M059J (cell line): ENCODE measurements around the gene BPIFB6. TPM values are rescaled to one million over a fixed set of nuclear protein-coding genes. Genes with fewer than 3 reads are reported as not detected.

Experiments used
- DNase-seq: peaks from one replicate; pipeline ENCODE4 v3.0.0-alpha.2; 2012; ENCODE audit warnings: low read depth
- total RNA-seq: library from RNA; depleted of rRNA; stranded (reverse); fragments of >200 nt; shearing (Covaris generic); gene quantifications from 2 replicates; pipeline ENCODE4 v1.2.3, GENCODE V29; 2014

BPIFB6 gene
- total RNA-seq, 1 experiment from 2014 or later, result not detected

DNA sequence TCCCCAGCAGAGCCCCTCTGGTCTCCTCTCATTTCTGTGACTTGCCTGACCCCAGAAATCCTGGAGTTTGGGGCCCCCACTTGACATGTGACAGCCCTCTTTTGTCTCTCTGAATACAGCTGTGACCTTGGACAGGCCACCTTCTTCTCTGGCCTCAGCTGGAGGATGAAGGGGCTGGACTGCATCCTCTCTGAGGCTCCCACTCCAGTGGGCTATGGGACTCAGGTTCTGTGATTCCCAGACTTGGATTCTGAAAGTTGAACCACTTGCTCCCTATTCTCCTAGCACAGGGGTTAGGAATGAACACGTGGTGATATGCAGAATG lies 31.3 kb downstream of the BPIFB6 start:
- DNase-seq, result no peak

DNA sequence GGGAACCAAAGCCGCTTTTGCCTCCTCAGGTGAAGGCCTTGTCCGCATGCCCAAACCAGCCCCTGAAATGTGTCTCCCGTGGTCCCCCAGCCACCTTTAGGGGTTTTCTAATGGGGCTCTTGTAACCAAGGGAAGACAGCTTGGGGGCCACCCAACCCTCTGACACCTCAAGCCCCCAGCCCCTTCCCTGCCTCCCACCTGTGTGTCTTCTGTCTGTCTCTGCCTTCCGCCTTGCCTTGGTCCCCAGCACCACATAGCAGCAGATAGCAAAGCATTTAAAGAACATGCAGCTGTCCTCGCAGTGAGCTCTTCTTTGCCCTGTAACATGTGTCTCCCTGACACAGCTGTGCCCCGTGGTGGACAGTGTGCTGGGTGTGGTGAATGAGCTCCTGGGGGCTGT lies 31.8 kb downstream of the BPIFB6 start:
- DNase-seq, result no peak

DNA sequence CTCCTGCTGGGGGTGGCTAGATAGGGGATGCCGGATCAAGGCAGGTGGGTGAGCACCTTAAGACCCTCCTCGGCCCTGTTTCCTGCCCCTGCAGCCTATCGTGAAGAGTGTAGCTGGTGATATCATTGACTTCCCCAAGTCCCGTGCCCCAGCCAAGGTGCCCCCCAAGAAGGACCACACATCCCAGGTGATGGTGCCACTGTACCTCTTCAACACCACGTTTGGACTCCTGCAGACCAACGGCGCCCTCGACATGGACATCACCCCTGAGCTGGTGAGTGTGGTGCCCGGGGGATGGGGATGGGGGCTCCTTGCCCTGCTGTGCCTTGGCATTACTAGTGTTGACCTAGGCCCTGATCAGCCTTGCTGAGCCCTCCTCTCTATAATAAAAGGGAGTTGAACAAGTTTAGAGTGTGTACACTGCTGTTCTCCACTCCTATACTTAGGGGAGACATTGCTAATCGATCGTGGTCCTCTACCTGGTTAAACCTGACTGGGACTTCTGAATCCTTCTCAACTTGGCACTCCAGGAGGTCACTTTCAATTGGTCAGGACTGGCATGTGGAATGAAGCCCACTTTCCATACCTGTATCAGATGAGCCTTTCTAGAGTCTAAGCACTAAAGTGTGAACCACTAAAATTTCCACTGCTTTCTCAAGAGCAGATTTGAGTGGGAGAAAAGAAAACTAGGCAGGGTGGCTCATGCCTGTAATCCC lies 33.3 kb downstream of the BPIFB6 start:
- no peak for DNase-seq

DNA sequence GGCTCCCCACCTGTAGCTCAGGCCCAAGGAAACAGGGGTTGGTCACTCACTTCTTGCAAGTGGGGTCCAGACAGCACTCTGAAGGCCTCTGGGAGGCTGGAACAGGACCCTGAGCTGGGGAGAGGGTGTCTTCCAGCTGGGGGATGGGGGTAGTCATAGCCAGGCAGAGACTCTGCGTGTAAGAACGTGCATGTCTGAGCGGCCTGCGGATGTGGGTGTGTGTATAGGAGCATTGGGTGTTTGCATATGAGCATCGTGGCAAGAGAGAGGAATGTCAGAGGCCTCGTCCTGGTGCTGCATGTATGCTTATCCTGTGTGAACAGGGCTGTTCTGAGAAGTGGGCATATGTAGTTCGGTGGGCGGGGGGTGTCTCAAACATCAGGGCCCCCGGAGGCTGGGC lies 34.3 kb downstream of the BPIFB6 start:
- no peak for DNase-seq

DNA sequence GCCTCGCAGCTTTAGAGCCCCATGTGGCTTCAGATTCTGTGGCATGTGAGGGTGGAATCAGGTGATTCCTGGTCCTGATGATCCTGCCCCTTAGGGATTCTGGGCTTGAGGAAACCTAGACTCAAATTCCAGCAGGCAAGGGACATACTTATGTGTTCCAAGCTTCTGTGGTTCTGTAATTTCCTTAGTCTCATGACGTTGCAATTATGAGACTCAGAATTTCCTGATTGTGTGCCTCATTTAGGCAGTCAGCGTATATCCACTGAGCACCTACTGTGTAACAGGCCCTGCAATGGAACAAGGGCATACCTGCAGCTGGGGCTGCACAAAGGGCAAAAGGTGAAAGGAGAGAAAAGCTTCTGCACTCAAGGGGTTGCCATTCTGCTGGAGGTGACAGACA lies 36.4 kb downstream of the BPIFB6 start:
- DNase-seq, result no peak

DNA sequence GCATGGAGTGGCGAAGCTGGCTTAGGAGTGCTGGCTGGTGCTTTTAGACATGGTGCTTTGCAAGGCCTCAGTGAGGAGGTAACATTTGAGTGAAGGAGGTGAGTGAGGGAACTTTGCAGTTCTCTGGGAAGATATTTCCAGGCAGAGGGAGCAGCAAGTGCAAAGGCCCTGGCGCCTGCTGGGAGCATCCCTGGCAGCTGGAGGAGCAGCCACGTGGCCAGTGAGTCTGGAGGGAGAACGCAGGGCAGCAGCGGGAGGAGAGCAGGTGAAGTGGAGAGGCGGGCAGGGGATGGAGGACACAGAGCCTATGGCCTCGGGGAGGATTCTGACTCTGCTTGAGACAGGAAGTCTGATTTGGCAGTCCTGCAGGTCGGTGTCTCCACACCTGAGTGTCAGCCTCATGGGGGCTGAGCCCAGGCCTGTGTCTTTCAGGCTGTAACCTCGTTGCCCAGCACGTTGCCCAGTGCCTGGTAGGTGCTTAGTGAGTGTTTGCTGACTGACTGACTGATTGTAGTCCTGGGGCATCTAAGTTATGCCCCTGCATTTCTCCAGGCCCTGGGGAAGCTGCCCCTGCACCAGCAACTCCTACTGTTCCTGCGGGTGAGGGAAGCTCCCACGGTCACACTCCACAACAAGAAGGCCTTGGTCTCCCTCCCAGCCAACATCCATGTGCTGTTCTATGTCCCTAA lies 36.9 kb downstream of the BPIFB6 start:
- no peak for DNase-seq

DNA sequence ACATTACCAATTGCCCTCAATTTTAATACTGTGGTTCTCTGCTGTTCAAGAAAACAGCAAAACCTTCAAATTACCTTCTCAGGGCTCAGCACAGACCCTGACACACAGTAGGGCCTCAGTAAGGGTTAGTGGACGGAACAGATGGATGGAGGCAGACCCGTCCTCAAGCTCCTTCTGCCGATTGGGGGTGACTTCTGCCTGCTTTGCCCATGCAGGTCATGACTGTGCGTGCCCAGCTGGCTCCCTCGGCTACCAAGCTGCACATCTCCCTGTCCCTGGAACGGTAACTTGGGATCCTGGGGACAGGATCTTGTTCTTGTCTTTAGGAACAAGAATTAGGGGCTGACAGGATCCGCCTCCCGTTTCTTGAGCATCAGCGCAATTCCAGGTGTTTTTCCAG lies 38.2 kb downstream of the BPIFB6 start:
- no peak for DNase-seq

DNA sequence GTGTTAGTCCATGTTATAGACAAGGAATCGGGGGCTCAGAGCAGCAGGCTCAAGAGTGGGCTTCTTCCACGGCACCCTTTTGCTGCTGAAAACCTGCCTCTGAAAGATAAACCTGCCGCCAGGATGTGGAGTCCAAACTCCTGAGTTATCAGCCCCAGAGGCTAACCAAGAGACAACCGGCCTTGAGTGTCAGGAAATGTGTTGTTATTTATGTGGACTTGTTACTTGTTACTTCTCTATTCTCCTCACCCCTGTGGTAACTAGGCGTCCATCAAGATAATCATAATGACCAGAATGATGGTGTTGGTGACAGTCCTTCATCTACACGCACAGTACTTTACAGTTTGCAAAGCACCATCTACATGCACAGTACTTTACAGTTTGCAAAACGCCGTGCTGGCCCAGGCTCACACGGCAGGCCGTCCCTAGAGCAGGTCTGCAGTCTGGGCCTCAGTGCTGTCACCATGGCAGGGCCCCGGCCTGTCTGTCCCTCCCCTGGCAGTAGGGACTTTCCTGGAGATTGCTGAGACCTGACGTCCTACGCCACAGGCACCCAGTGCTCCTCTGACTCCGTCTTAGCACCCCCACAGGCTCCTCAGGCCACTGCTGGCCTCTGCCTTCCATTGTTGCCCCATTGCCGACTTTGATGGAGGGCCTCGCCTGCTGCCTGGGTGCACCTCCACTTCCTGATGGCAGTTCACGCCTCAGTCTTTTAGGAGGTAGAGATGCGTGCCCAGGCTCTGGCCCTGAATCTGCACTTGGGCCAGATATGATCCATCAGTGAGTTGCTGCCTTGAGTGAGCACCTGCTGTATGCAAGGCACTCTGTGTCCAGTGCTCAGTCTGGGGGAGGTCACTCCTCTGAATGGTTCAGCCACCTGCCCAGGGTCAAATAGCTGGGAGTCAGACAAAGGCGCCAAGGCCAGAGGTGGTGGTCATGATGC lies 38.9 kb downstream of the BPIFB6 start:
- no peak for DNase-seq

DNA sequence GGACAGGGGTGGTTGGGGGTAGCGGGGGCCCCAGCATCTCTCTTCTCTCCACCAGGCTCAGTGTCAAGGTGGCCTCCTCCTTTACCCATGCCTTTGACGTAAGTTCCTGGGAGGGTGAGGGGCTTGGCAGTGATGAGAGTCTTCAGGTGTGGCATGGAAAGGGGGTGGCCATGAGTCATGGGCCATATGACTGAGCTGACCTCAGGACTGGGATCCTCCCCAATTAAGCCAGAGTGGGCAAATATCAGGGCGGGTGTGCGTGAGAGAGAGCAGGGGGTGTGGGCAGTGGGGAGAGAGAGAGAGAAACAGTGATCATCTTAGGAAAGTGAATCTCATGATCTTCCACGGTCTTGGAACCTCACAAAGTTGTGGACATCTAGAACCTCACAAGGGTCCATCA lies 39.8 kb downstream of the BPIFB6 start:
- DNase-seq, result no peak

DNA sequence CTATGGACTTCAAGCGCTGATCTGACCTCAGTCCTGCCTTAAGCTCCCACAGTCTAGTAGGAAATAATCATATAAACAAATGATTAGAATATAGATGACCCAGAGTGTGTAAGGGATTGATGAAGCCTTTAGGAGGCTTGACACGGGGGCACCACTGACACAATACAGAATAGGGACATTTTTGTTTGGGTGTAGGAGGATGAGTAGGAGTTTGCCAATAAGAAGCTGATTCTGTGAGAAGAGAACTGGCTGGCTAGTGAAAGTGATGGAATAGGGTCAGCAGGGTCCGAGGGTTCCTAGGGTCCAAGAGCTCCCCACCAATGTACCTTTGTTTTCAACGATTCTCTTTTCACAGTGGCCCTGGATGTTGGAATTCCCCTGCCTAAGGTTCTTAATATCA lies 40.9 kb downstream of the BPIFB6 start:
- no peak for DNase-seq

DNA sequence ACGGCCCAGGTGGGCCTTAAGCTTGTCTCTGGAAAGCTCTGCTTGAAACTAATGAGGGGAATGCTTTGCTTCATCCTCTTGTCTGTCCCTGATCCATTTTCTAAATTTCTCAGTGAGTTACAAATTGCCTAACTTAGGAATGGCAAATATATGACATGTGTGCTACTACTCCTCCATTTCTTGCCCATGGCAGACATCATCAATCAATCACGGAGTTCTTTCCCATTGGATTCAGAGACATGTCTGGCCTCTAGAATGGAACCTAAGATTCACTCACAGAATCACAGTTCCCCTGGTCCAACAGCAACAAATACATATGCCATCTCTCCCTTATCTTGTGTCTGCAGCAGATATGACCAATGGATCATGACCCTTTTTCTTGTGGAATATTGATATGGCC lies 41.4 kb downstream of the BPIFB6 start:
- DNase-seq, result no peak

DNA sequence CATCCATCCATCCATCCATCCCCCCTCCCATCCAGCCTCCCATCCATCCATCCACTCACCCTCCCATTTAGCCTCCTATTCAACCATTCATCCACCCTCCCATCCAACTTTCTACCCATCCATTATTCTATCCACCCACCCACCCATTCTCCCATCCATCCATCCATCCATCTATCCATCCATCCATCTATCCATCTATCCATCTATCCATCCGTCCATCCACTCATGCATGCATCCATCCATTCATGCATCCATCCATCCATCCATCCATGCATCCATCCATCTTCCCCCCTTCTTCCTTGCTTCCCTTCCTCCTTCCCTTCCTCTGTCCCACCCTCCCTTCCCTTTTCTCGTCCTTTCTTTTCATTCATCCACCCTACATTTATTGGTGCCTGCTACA lies 43.2 kb downstream of the BPIFB6 start:
- DNase-seq, result no peak

DNA sequence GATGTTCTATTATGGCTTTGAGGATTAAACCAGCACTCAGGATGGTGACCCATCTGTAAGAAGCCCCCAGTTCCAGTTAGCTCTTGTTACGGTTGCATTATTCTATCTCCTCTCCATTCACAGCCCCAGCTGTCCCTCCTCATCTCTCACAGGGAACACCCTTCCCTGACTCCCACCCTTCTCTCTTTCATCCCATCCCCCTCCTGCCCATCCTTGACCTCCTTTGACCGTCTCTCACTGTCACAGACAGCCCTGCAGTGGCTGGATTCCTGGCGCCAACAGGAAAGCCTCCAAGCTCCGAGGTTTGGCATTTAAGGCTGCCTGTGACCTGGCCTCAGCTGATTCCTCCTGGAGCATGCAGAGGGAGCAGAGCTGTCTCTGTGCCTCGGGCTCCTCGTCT lies 43.8 kb downstream of the BPIFB6 start:
- DNase-seq, result no peak

DNA sequence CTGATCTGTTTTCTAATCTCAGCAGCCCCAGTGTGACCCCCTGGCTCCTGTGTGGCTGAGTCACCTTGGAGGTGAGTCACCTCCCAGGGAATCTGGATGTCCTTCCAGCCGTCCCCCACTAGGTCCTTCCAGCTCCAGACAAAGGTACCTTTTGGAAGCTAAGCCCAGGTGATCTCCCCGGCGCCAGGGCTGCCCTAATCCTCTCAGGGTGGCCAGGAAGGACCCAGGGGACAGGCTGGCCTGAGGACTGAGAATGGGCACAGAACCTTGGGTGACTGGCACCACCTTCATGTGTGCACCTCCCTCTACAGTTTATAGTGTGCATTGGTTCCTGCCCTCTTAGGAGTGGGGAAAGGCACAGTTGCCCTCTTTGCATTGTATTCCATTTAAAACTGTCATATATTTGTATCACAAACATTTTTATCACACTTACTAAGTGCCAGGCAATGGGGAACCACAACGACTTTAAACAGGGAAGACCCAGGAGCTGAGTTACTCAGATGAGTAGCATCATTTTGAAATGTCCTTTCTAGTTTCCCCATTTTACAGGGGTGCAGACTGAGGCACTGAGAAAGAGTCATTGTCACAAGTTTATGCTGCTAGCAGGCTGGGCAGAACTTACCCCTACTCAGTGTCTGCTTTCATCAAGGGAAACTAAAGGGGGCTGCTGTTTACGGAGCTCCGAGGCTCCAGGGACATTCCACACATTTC lies 45.4 kb downstream of the BPIFB6 start:
- peak; percentile 60 for DNase-seq

DNA sequence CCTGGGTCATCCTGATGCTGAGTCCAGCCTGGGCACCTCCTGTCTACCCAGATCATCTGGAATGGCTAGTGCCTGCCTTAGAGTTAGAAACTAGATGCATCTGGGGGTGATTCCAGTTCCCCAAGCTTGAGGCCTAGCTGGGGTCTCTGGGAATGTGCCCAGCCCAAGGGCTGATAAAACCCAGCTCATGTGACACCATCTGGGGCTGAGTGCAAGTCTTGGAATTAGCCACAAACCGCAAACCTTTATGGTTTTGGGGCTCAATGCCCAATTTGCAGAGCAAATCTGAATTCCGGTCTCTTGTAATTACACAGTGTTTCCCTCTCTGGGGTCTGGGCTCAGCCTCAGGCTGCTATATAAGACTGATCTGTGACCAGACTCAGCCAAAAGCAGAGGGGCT lies 47.8 kb downstream of the BPIFB6 start, which contains the start of gene BPIFB4:
Gene BPIFB4 (plus strand): TSS at position 385 of the 400 bp plus-strand sequence. CDS start 1,884 bp downstream, outside the sequence.
- peak; percentile 87 for DNase-seq

DNA sequence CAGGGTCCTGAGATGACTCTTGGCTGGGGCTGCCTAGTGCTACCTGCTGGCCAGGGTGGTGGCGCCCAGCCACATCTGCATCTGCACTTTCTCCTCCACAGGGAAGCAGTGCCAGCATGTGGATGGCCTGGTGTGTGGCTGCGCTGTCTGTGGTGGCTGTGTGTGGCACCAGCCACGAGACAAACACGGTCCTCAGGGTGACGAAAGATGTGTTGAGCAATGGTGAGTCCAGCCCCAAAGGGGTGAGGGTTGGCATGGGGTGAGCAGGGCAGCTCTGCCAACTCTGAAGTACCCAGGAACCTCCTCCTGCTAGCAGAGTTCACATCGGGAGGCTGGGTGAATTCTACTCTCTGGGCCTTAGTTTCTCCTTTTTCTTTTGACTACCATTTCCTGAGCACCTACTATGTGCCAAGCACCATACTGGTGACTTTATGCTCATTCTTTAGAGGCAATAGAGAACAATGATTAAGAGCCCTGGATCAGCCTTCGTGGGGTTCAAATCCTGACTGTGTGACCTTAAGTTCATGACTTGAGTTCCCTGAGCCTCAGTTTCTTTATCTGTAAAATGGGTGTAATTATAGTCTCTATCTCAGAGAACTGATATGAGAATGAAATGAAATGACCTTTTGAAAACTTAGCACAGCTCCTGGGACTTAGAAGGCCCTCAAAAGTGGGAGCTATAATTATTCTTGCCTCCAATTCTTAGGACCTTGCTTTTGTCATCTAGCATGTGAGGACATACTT lies 50.1 kb downstream of the BPIFB6 start:
- DNase-seq, result no peak

DNA sequence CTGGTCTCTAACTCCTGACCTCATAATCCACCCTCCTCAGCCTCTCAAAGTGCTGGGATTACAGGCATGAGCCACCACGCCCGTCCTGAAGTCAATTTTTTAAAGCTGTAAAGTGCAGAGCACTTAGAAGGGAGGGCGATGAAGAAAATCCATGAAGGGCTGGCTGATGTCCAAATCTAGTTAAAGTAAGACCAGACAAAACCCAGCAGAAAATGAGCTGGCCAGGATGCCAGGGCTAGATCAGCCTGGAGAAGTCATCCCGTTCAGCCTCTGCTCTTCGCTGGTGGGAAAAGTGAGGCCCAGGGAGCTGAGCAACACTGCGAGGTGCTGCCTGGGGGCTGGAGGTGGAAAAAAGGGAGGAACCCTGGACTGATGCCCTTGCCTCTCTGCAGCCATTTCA lies 51.1 kb downstream of the BPIFB6 start:
- DNase-seq, result peak; percentile 23

DNA sequence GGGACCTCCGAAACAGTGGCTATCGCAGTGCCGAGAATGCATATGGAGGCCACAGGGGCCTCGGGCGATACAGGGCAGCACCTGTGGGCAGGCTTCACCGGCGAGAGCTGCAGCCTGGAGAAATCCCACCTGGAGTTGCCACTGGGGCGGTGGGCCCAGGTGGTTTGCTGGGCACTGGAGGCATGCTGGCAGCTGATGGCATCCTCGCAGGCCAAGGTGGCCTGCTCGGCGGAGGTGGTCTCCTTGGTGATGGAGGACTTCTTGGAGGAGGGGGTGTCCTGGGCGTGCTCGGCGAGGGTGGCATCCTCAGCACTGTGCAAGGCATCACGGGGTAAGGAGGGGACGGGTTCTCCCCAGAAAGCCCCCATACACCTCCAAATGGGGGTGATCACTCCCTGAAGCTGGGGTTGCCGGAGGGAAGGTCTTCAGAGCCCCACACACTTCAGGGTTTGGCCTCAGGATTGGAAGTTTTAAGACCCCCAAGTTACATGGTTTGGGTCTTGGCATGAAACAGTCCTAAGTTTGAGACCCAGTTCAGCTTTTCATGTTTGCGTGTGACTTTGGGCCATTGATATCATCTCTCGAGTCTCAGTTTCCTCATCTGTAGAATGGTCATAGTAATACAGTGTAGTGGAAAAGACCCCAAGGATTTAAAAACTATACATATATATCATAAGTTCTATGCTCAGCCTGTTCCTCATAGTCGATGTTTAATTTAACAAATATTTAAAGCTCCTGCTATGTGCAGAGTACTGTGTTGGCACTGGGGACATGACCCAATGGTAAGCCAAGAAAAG lies 52.3 kb downstream of the BPIFB6 start:
- DNase-seq, result no peak

DNA sequence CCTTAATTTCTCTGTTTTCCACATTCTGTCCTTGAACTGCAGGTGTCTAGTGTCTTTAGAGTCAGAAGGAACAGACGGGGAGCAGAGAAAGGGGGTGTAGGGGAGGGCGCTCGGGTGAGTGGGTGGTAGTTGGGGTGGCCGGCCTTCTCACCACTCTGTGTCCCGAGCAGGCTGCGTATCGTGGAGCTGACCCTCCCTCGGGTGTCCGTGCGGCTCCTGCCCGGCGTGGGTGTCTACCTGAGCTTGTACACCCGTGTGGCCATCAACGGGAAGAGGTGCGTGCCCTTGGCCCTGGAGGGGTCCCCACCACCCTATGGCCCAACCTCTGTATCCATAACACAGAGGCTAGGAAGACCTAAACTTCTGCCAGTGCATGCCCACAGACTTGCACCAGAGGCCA lies 53.3 kb downstream of the BPIFB6 start:
- no peak for DNase-seq

DNA sequence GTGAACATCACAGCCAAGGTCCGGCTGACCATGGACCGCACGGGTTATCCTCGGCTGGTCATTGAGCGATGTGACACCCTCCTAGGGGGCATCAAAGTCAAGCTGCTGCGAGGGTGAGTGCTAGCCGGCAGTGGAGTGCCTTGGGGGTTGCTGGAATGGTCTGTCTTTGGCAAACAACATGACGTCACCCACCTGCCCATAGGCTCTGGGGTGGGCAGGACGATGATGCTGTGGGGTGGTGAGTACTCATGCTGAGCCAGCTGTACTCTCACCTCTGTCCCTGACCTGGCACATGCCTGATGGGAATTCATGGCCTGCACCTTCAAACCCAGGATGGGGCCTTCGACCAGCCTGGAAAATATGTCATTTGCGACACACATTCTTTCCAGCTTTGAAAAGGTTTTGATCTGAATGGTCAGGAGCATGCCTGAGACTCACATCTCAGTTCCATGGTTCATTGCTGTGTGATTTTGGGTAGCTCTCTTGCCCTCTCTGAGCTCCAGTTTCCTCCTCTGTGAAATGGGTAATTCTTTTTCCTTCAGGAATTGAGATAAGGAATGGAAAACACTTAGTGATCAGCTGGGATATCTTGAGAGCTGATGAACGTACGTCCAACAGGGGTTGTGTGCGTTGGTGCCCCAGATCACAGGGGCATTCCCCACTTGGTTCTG lies 54.7 kb downstream of the BPIFB6 start:
- no peak for DNase-seq
